ENCODE measurements around the gene PLCB1.

PLCB1 gene

GRCh38 chr20:8654486-8654885, 522.4 kb downstream of the PLCB1 start:
- TF ChIP-seq ZFX (IDR thresholded peaks at IDR 0.05): no peak
- TF ChIP-seq CTCF (conservative IDR thresholded peaks at IDR 0.05): no peak
- H3K27ac ChIP-seq: no peak overlapping the region

- TF ChIP-seq ZFX (IDR thresholded peaks at IDR 0.05): no peak
- no peak for TF ChIP-seq CTCF (conservative IDR thresholded peaks at IDR 0.05)
- no peak overlapping the region for H3K27ac ChIP-seq
Measured at GRCh38 chr20:8656335-8656734, 524.3 kb downstream of the PLCB1 start.

- TF ChIP-seq ZFX (IDR thresholded peaks at IDR 0.05): no peak
- no peak for TF ChIP-seq CTCF (conservative IDR thresholded peaks at IDR 0.05)
- H3K27ac ChIP-seq: no peak overlapping the region
Measured at GRCh38 chr20:8657664-8658063, 525.6 kb downstream of the PLCB1 start.

GRCh38 chr20:8658103-8658502, 526.0 kb downstream of the PLCB1 start:
- TF ChIP-seq CTCF (conservative IDR thresholded peaks at IDR 0.05) (no peak), ZFX (IDR thresholded peaks at IDR 0.05) (no peak)
- no peak overlapping the region for H3K27ac ChIP-seq

GRCh38 chr20:8661229-8661952, 529.3 kb downstream of the PLCB1 start:
- H3K27ac ChIP-seq: no peak overlapping the region
- TF ChIP-seq CTCF (conservative IDR thresholded peaks at IDR 0.05) (no peak), ZFX (IDR thresholded peaks at IDR 0.05) (no peak)

GRCh38 chr20:8662433-8662954, 530.4 kb downstream of the PLCB1 start:
- no peak overlapping the region for H3K27ac ChIP-seq
- no peak for TF ChIP-seq ZFX (IDR thresholded peaks at IDR 0.05)
- no peak for TF ChIP-seq CTCF (conservative IDR thresholded peaks at IDR 0.05)

GRCh38 chr20:8663424-8663823, 531.4 kb downstream of the PLCB1 start:
- no peak overlapping the region for H3K27ac ChIP-seq
- TF ChIP-seq ZFX (IDR thresholded peaks at IDR 0.05) (no peak), CTCF (conservative IDR thresholded peaks at IDR 0.05) (no peak)
